Measurements from ENCODE around the gene CETP. TPM values are rescaled to one million over a fixed set of nuclear protein-coding genes. Genes with fewer than 3 reads are reported as not detected.

The CETP gene
- total RNA-seq, 1 experiment from 2014 or later, result not detected

DNA sequence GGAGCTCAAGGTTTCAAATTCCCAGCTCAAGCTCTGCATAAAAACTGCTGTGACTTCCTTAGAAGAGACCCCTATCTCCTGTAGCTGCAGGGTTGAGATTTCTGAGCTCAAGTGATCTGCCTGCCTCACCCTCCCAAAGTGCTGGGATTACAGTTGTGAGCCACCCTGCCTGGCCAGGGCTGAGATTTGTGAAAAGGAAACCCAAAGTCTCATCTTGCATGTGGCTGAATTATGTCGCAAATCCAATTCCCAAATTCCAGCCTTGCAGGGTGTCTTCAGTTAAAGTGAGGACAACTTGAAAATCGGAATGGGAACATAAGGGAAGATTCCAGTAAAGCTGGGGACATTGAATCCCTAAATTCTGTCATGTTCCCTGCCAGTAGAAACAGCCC, 14.2 kb upstream of the CETP start:
- no TSS peak for BruUV-seq (replicated peaks)
- H3K9ac ChIP-seq (ENCODE audit: low read length), result no peak overlapping the region
- ATAC-seq, result no peak
- no peaks in the 10 kb centered on the region for H3K9me2 ChIP-seq (replicated peaks; ENCODE audit: low read length)
- intact Hi-C loops (cut with micrococcal nuclease), result loop anchor here (5.0 to 10.0 kb wide), 4 partner anchors 40 to 220 kb away; partner anchors contain the start of genes NLRC5 and SLC12A3
- POLR2A ChIA-PET (ENCODE audit: unreplicated experiment), result interaction anchor here (0.5 kb wide), 2 partner anchors 240 to 321 kb away, joined by 4 read pairs; no protein-coding TSS in a partner anchor
- H3K27ac ChIP-seq (ENCODE audit: low read length), result no peak overlapping the region
- no peak overlapping the region for H3K4me2 ChIP-seq (ENCODE audit: low read length)
- H3K9me3 ChIP-seq (ENCODE audit: low read length), result no peaks in the 10 kb centered on the region
- TF ChIP-seq, protein P1, sequence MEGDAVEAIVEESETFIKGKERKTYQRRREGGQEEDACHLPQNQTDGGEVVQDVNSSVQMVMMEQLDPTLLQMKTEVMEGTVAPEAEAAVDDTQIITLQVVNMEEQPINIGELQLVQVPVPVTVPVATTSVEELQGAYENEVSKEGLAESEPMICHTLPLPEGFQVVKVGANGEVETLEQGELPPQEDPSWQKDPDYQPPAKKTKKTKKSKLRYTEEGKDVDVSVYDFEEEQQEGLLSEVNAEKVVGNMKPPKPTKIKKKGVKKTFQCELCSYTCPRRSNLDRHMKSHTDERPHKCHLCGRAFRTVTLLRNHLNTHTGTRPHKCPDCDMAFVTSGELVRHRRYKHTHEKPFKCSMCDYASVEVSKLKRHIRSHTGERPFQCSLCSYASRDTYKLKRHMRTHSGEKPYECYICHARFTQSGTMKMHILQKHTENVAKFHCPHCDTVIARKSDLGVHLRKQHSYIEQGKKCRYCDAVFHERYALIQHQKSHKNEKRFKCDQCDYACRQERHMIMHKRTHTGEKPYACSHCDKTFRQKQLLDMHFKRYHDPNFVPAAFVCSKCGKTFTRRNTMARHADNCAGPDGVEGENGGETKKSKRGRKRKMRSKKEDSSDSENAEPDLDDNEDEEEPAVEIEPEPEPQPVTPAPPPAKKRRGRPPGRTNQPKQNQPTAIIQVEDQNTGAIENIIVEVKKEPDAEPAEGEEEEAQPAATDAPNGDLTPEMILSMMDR (conservative IDR thresholded peaks at IDR 0.05; ENCODE audit: low read depth, low read length), result no peak
- TF ChIP-seq EZH2phosphoT487 (IDR thresholded peaks at IDR 0.05; ENCODE audit: borderline replicate concordance, low read length) (no peak), EZH2 (IDR thresholded peaks at IDR 0.05; ENCODE audit: low read length, unreplicated experiment) (no peak)
- H3K36me3 ChIP-seq (ENCODE audit: low read depth, low read length), result peaks cover 16% of the 10 kb centered on the region; the same call in 1 of the 2 replicates
- H3K79me2 ChIP-seq (ENCODE audit: low read length), result no peaks in the 10 kb centered on the region
- H4K20me1 ChIP-seq (ENCODE audit: low read length), result no peaks in the 10 kb centered on the region
- H2AFZ ChIP-seq (ENCODE audit: low read length), result no peak overlapping the region
- H3F3A ChIP-seq (ENCODE audit: low read length, unreplicated experiment), result no peaks in the 10 kb centered on the region
- H3K27me3 ChIP-seq (ENCODE audit: low read length), result no peaks in the 10 kb centered on the region
- no peak for DNase-seq
- H3K4me1 ChIP-seq (ENCODE audit: insufficient read depth, low read length), result peaks cover 17% of the 10 kb centered on the region
- CTCF ChIA-PET, result interaction anchor here (0.8 kb wide), 1 partner anchor 98 kb away, joined by 3 read pairs; no protein-coding TSS in a partner anchor
- H3K4me3 ChIP-seq (ENCODE audit: low read length), result no peak overlapping the region

- Histone ChIP-seq H3K4me2 (ENCODE audit: low read length) (no peak overlapping the region), H3K9me2 (replicated peaks; ENCODE audit: low read length) (no peaks in the 10 kb centered on the region), H3K36me3 (ENCODE audit: low read depth, low read length) (peaks cover 11% of the 10 kb centered on the region; the same call in 1 of the 2 replicates), H3K79me2 (ENCODE audit: low read length) (no peaks in the 10 kb centered on the region), H3K4me1 (ENCODE audit: insufficient read depth, low read length) (peaks cover 17% of the 10 kb centered on the region), H3K27ac (ENCODE audit: low read length) (no peak overlapping the region), H4K20me1 (ENCODE audit: low read length) (no peaks in the 10 kb centered on the region), H3K9me3 (ENCODE audit: low read length) (no peaks in the 10 kb centered on the region), H3K9ac (ENCODE audit: low read length) (no peak overlapping the region), H3F3A (ENCODE audit: low read length, unreplicated experiment) (no peaks in the 10 kb centered on the region), H3K27me3 (ENCODE audit: low read length) (no peaks in the 10 kb centered on the region), H3K4me3 (ENCODE audit: low read length) (no peak overlapping the region), H2AFZ (ENCODE audit: low read length) (no peak overlapping the region)
- intact Hi-C loops (cut with micrococcal nuclease), result loop anchor here (5.0 to 10.0 kb wide), 4 partner anchors 39 to 219 kb away; partner anchors contain the start of genes NLRC5 and SLC12A3
- TF ChIP-seq, protein P1 (conservative IDR thresholded peaks at IDR 0.05; ENCODE audit: low read depth, low read length), result no peak
- TF ChIP-seq EZH2 (IDR thresholded peaks at IDR 0.05; ENCODE audit: low read length, unreplicated experiment), result no peak
- no peak for TF ChIP-seq EZH2phosphoT487 (IDR thresholded peaks at IDR 0.05; ENCODE audit: borderline replicate concordance, low read length)
- no TSS peak for BruUV-seq (replicated peaks)
- ATAC-seq, result no peak
- CTCF ChIA-PET, result no interaction called here
- POLR2A ChIA-PET (ENCODE audit: unreplicated experiment), result no interaction called here
- no peak for DNase-seq
These were observed 13.5 kb upstream of the CETP start for GRCh38 chr16:56948234-56948633.

GRCh38 chr16:56950051-56950450, 11.7 kb upstream of the CETP start:
- no peaks in the 10 kb centered on the region for H3K36me3 ChIP-seq (ENCODE audit: low read depth, low read length)
- no peak for TF ChIP-seq EZH2 (IDR thresholded peaks at IDR 0.05; ENCODE audit: low read length, unreplicated experiment)
- TF ChIP-seq, protein P1 (conservative IDR thresholded peaks at IDR 0.05; ENCODE audit: low read depth, low read length), result no peak
- no peak for TF ChIP-seq EZH2phosphoT487 (IDR thresholded peaks at IDR 0.05; ENCODE audit: borderline replicate concordance, low read length)
- ATAC-seq (no peak), DNase-seq (no peak)
- H3K4me1 ChIP-seq (ENCODE audit: insufficient read depth, low read length), result peaks cover 4% of the 10 kb centered on the region
- no peaks in the 10 kb centered on the region for H3F3A ChIP-seq (ENCODE audit: low read length, unreplicated experiment)
- no TSS peak for BruUV-seq (replicated peaks)
- no peak overlapping the region for H3K4me3 ChIP-seq (ENCODE audit: low read length)
- no peak overlapping the region for H3K27ac ChIP-seq (ENCODE audit: low read length)
- CTCF ChIA-PET, result no interaction called here
- no peak overlapping the region for H3K4me2 ChIP-seq (ENCODE audit: low read length)
- H3K9me3 ChIP-seq (ENCODE audit: low read length), result no peaks in the 10 kb centered on the region
- H4K20me1 ChIP-seq (ENCODE audit: low read length), result no peaks in the 10 kb centered on the region
- H3K9ac ChIP-seq (ENCODE audit: low read length), result no peak overlapping the region
- no peaks in the 10 kb centered on the region for H3K27me3 ChIP-seq (ENCODE audit: low read length)
- no peaks in the 10 kb centered on the region for H3K9me2 ChIP-seq (replicated peaks; ENCODE audit: low read length)
- no peaks in the 10 kb centered on the region for H3K79me2 ChIP-seq (ENCODE audit: low read length)
- POLR2A ChIA-PET (ENCODE audit: unreplicated experiment), result no interaction called here
- intact Hi-C loops (cut with micrococcal nuclease), result no loop called here
- H2AFZ ChIP-seq (ENCODE audit: low read length), result no peak overlapping the region

Measured in PC-3 (cell line).